ENCODE results near the gene ZBTB32. TPM values are rescaled to one million over a fixed set of nuclear protein-coding genes. Genes with fewer than 3 reads are reported as not detected.

The ZBTB32 gene
- total RNA-seq, 2 donors from 2014 or later = not detected

DNA sequence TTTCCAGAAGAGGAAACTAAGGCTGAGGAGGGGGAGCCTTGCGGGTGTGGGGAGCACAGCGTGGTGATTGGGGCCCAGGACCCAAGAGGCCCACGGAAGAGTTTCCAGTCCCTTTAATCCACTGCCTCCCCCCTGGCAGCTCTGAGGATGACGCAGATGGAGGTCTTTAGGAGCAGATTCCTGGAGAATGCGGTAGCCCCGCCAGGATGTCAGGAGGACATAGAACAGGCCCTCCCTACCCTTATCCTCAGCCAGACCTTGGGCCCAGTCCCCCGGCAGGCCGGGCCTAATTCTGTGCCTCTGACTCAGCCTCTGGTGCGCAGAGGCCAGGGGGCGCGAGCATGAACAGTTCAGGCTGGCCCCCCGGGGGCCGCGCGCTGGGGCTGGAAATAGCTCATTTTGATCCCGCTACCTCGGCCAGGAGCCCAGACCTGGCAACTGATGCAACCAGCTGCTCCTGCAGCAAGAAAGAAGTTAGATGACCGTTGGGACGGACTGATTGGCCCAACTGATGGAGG, 52.9 kb downstream of the ZBTB32 start:
- Histone ChIP-seq H3K27me3 (no peaks in the 10 kb centered on the region), H3K4me3 (no peak overlapping the region), H3K36me3 (replicated peaks in 1 of 2; ENCODE audit: insufficient read depth in 1 of 2, low read depth in 2 of 2) (peaks cover 0 to 9% of the 10 kb centered on the region in 2 donors), H3K4me1 (peaks cover 29% of the 10 kb centered on the region), H3K27ac (peak overlapping the region; percentile 77 to 94 (median 90)), H3K9me3 (no peaks in the 10 kb centered on the region)
- DNase-seq (peak; percentile 59 to 76 (median 70)), ATAC-seq (peak; percentile 5)
- WGBS, 2 donors = 14 to 17% methylated on average over 18 to 19 of the region's 19 CpGs
- TF ChIP-seq POLR2A (IDR thresholded peaks at IDR 0.05) (no peak), CTCF (IDR thresholded peaks at IDR 0.05) (no peak)
- intact Hi-C loops (cut with DNase I) = no loop called here

DNA sequence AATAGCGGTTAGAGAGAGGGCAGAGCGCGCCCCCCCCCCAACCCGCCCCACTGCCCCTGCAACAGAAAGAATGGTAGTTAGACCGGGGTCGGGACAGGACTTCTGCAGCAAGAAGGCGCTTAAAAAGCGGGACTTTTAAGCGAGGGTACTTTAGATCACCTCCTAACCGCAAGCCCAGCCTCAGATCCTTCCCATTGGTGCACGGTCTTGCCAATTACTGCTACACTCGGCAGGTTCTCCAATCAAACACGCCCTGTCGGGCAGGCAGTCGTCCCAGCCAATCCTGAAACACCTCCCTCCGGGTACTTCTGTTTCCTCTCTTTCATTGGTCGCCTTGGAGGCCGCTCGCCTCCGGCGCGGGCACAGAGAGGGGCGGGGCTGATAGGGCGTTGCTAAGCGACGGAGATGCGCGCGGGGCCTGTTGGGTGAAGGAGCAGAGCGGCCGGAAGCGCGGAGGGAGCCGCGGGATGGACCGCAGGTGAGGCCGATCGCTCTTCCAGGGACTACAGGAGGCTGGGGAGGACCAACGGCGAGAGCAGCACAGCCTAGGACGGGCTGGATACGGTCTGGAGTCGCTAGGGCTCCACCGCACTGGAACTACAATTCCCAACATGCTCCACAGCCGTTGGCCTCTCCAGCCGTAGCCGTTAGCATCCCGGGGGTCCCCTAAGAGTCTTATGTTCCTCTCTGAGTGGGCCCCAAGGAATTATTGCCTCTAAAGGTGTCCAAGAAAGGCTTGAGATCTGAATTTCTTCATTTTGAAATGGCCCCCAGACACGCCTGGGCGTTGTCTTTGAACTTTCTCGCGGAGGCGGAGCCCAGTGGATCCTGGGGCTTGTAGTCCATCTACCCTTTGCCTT, 53.6 kb downstream of the ZBTB32 start, which contains the start of gene PROSER3:
Gene PROSER3, plus strand, starts transcription at position 428 of the 860 bp plus-strand sequence. Its CDS starts 40 bp downstream, at position 468.
- Histone ChIP-seq H3K4me3 (peak within 1 kb of the TSS; percentile 69 to 74), H3K9me3 (no peaks in the 10 kb centered on the region), H3K4me1 (peaks cover 29% of the 10 kb centered on the region), H3K27ac (peak within 1 kb of the TSS; percentile 77 to 94 (median 90)), H3K27me3 (no peaks in the 10 kb centered on the region), H3K36me3 (replicated peaks in 1 of 2; ENCODE audit: insufficient read depth in 1 of 2, low read depth in 2 of 2) (peaks cover 0 to 5% of the 10 kb centered on the region in 2 donors)
- 0% methylated on average over 33 to 49 of the region's 53 CpGs for WGBS, 2 donors
- TF ChIP-seq POLR2A (IDR thresholded peaks at IDR 0.05) (peak; percentile 28 to 87 (median 86)), CTCF (IDR thresholded peaks at IDR 0.05) (no peak)
- intact Hi-C loops (cut with DNase I) = no loop called here
- ATAC-seq = peak; percentile 97
- peak; percentile 98 to 99 (median 98) for DNase-seq

GRCh38 chr19:35759697-35760096, 55.3 kb downstream of the ZBTB32 start:
- Histone ChIP-seq H3K4me1 (peaks cover 29% of the 10 kb centered on the region), H3K27me3 (no peaks in the 10 kb centered on the region), H3K36me3 (replicated peaks in 1 of 2; ENCODE audit: insufficient read depth in 1 of 2, low read depth in 2 of 2) (peaks cover 0 to 5% of the 10 kb centered on the region in 2 donors), H3K27ac (no peak overlapping the region), H3K4me3 (no peak overlapping the region), H3K9me3 (no peaks in the 10 kb centered on the region)
- 93 to 100% methylated on average over 2 of the region's 2 CpGs for WGBS, 2 donors
- intact Hi-C loops (cut with DNase I) = no loop called here
- TF ChIP-seq CTCF (IDR thresholded peaks at IDR 0.05) (no peak), POLR2A (IDR thresholded peaks at IDR 0.05) (no peak)
- DNase-seq (no peak), ATAC-seq (no peak)

GRCh38 chr19:35760711-35761349, 56.5 kb downstream of the ZBTB32 start:
- Histone ChIP-seq H3K4me1 (peaks cover 29% of the 10 kb centered on the region), H3K27me3 (no peaks in the 10 kb centered on the region), H3K9me3 (no peaks in the 10 kb centered on the region), H3K36me3 (replicated peaks in 1 of 2; ENCODE audit: insufficient read depth in 1 of 2, low read depth in 2 of 2) (peaks cover 0 to 7% of the 10 kb centered on the region in 2 donors), H3K27ac (no peak overlapping the region), H3K4me3 (no peak overlapping the region)
- TF ChIP-seq CTCF (IDR thresholded peaks at IDR 0.05) (no peak), POLR2A (IDR thresholded peaks at IDR 0.05) (no peak)
- intact Hi-C loops (cut with DNase I) = no loop called here
- 92 to 96% methylated on average over 4 of the region's 4 CpGs for WGBS, 2 donors
- no peak for ATAC-seq
- no peak for DNase-seq
